ENCODE results near the gene ANKRD61.

Gene ANKRD61

DNA sequence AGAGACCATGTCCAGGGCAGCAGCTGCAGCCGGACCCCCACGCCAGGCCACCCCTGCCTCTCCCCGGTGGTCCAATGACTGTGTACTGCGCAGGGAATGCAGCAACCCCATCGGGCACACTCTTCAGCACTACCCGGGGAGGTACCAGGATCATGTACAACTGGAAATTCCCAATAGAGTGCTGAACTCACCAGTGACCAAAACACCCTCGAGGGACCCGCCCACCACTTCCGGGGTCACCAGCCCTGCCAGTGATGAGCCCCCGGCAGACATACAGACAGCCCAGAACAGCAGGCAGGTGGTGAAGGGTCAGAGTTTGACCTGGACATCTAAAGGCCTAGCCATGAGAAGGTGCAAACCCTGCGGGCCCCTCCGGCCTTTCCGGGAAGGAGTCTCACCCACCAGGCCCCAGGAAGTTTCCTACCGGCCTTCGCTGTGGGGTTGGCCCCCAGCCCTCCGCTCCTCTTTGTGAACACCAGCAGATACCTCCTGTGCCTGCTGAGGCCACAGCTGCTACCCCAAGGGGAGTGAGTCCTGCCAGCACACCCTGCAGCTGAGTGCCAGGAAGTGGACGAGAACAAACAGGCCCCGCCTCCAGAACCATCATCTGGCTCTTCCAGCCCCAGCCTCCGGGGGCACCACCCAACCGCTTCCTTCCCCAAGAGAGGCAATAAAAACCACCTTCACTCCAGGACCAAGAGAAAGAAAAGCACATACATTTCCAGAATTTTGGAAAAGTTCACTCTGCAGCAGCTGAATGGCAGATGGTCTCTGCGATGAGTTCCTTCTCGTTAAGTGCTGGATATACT lies 5.0 kb upstream of the ANKRD61 start:
- no peak overlapping the region for H3K4me3 ChIP-seq (ENCODE audit: low read depth, low read length)
- TF ChIP-seq, protein P1, sequence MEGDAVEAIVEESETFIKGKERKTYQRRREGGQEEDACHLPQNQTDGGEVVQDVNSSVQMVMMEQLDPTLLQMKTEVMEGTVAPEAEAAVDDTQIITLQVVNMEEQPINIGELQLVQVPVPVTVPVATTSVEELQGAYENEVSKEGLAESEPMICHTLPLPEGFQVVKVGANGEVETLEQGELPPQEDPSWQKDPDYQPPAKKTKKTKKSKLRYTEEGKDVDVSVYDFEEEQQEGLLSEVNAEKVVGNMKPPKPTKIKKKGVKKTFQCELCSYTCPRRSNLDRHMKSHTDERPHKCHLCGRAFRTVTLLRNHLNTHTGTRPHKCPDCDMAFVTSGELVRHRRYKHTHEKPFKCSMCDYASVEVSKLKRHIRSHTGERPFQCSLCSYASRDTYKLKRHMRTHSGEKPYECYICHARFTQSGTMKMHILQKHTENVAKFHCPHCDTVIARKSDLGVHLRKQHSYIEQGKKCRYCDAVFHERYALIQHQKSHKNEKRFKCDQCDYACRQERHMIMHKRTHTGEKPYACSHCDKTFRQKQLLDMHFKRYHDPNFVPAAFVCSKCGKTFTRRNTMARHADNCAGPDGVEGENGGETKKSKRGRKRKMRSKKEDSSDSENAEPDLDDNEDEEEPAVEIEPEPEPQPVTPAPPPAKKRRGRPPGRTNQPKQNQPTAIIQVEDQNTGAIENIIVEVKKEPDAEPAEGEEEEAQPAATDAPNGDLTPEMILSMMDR (IDR thresholded peaks at IDR 0.05; ENCODE audit: low read depth, low read length): peak; percentile 40; the same call in 1 of the 2 replicates

DNA sequence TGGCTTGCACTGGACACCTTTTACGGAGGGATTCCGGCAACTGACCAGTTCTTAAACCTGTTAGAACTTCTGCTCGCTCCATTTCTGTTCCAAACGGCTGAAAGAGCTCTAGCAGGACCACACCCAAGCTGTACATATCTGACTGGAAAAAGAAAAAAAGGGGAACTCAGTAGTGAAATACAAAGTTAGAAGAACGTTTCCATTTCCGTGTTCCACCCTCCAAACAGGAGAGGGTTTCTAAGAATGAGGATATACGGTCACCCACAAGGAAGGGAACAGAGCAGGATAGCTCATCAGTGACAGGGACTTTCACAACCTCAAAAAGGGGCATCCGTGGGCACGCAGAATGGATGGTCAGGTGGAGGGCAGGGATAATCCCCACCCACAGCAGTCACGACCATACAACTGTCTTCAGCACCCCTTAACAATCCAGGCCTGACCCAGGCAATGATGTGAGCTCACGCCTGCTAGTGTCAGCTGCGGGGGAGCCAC lies 4.3 kb upstream of the ANKRD61 start:
- no peak overlapping the region for H3K4me3 ChIP-seq (ENCODE audit: low read depth, low read length)
- TF ChIP-seq, protein P1 (IDR thresholded peaks at IDR 0.05; ENCODE audit: low read depth, low read length): no peak

DNA sequence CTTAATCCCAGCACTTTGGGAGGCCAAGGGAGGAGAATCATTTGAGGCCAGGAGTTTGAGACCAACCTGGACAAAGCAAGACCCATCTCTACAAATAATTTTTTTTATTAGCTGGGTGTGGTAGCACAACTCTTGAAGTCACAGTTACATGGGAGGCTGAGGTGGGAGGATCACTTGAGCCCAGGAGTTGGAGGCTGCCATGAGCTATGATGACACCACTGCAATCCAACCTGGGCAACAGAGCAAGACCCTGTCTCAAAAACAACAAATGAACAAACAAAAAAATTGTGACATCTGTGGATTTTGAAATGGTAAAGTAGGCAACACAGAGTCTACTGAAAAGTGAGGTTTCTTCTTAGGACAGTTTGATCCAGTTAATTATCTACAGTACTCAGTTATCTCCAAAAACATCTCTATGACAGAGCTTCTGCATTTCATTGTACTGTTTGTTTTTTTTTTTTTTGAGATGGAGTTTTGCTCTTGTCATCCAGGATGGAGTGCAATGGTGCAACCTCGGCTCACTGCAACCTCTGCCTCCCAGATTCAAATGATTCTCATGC lies 3.3 kb upstream of the ANKRD61 start:
- no peak overlapping the region for H3K4me3 ChIP-seq (ENCODE audit: low read depth, low read length)
- TF ChIP-seq, protein P1 (IDR thresholded peaks at IDR 0.05; ENCODE audit: low read depth, low read length): no peak

DNA sequence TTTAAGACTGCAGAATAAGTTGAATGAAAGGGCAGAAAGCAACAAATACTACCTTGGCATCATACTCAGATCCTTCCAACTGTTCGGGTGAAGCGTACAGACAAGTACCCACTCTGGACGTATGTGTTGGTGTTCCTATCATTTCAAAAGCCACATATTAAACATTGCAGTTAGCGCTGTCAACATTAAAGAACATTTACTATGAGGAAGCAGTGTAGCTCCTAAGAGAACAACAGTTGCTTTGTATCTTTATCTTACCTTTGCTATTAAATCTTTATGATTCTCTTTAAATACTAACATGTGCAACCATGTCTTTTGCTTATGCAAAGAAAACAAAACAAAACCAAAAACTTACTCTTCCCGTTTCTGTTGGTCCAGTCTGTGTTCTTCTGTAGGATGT lies 2.6 kb upstream of the ANKRD61 start:
- H3K4me3 ChIP-seq (ENCODE audit: low read depth, low read length): no peak overlapping the region
- TF ChIP-seq, protein P1 (IDR thresholded peaks at IDR 0.05; ENCODE audit: low read depth, low read length): no peak

DNA sequence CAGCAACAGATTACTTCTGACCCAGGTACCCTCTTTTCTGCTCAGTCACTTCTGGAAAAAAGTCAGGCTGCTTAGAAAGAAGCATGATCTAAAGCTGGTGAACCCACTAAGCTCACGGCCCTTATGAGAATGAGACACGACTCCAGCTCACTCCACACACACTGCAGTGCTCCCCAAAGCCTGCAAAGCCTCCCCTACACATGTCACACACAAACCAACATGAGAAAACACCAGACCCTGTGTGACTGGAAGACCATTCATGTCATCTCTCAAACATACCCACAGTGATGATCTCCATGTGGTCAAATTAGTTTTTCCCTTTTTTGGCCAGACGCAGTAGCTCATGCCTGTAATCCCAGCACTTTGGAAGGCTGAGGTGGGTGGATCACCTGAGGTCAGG lies 391 bp downstream of the ANKRD61 start:
- TF ChIP-seq, protein P1 (IDR thresholded peaks at IDR 0.05; ENCODE audit: low read depth, low read length): no peak

DNA sequence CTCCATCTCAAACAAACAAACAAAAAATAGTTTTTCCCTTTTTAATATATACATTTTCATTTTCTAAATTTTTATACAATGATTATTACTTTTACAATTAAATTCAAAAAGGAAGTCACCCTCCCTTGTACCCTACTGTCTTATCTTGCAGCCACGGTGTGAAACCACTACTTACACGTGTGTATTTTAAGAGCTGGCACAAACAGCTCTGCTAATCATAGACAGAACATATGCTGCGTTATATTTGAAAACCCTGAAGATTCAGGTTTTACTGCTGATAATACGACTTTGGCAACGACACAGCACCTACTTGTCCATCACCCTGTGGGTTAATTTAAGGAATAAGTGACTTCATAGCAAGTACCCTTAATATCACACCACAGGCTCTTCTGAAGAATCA lies 991 bp downstream of the ANKRD61 start:
- H3K4me3 ChIP-seq (ENCODE audit: low read depth, low read length): no peak overlapping the region
- TF ChIP-seq, protein P1 (IDR thresholded peaks at IDR 0.05; ENCODE audit: low read depth, low read length): no peak

More for the DNA sequence above, 391 bp downstream of the ANKRD61 start:
- no peak overlapping the region for H3K4me3 ChIP-seq (ENCODE audit: low read depth, low read length)

DNA sequence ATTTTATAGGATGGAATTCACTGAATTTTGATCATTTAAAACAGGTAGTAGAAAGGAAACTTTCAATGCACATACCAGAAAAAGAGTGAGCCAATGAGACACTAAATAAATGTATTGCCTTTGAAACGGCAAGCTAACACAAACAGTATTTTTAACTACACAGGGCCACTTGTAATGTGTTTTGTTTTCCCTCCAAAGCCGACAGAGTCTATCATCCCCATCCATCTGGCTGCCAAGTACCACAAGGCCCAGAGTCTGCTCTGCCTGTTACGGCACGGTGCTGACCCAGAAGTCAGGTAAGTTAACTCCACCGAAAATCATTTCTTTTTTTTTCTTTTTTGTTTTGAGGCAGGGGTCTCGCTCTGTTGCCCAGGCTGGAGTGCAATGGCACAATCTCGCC lies 1.5 kb downstream of the ANKRD61 start:
- TF ChIP-seq, protein P1 (IDR thresholded peaks at IDR 0.05; ENCODE audit: low read depth, low read length): no peak
- H3K4me3 ChIP-seq (ENCODE audit: low read depth, low read length): no peak overlapping the region

Data from WI38 (cell line).